NCI-H748 (cell line): ENCODE data around the gene PGAP2.
"Not testable (repeated sequence)": the region's sequence is repeated elsewhere in the genome, so short reads cannot be mapped to it uniquely, and the experiment has no call there.

Experiments used
- DNase-seq: peaks from one replicate; lab custom pipeline; 2025; ENCODE audit not compliant: unreplicated experiment; lab: John Stamatoyannopoulos, UW

Gene PGAP2

DNA sequence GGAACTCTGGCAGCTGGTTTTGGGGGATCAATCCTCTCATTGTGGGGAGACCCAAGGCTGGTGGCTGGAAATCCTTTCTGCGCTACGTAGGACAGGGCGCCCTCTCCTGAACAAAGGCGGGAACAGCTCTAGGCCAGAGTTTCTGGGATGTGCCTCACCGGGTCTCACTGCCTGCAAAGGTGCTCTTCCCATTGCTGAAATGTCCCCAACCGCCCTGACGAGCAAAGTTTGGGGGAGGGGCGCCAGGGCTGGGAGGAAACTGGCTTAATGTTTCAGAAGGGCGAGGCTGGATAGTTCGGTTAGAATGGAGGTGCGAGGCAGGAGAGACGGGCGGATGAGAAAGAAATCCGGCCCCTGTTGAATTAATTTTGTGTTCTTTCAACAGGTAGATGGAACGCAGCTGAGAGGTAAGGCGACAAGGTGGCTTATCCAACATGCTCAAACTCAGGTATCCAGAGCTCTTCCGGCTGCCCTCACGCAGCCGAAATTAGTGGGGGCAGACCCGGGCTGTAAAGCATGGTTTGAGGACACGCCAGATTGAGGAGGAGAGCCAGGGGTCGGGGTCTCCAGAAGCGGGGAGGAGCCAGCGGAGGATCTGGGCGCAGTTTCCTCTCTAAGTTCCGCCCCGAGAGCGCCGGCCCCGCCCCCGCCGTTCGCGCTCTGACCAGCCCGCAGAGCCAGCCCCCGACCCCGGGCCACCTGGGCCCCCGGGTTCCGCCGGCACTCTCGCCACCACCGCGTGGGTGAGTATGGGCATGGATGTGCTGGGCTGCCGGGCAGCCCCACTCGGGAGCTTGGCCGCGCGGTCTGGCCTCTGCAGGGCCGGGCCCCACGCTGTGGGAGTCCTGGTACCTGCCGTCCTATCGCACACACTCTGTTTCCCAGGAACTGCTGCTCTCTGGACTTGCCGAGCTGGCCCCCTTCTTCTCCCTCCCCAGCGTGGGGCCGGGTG, at the start of gene PGAP2:
Gene PGAP2, plus strand, starts transcription at position 652 of the 952 bp plus-strand sequence. CDS start 2,700 bp downstream, outside the sequence.
- peak; percentile 82 for DNase-seq

DNA sequence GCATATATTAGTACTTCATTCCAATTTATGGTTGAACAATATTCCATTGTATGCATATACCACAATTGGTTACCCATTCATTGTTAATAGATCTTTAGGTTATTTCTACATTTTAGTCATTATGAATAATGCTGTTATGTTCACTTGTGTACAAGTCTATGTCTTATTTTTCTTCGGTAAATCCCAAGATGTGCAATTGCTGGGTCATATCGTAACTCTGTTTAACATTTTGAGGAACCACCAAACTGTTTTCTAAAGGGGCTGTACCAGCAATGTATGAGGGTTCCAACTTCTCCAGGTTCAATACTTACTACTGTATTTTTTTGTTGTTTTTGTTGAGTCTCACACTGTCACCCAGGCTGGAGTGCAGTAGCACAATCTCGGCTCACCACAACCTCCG, 44.1 kb upstream of the PGAP2 start:
- DNase-seq = no peak

DNA sequence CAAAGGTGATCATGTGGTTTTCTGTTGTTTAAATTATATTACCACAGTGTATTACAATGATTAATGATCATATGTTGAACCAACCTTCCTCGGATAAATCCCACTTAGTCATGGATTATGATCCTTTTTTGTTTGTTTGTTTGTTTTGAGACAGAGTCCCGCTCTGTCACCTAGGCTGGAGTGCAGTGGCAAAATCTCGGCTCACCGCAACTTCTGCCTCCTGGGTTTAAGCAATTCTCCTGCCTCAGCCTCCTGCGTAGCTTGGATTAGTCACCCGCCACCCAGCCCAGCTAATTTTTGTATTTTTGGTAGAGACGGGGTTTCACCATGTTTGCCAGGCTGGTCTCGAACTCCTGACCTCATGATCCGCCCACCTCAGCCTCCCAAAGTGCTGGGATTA, 41.5 kb upstream of the PGAP2 start:
- DNase-seq = not testable (repeated sequence)

DNA sequence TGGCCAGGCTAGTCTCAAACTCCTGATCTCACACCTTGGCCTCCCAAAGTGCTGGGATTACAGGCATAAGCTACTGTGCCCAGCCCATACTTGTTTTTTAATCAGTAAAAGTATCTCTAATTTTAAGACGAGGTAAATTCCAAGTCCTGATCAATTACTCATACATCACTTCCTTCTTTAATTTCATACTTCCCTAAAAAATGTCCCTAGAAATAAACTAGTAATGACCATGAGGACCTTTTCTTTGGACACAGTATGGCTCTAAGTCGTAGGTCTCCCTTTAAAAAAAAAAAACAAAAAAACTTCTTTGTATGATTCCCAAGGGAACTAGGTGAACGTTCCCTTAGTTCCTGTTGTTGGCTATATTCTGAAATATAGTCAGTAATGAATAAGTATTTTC, 40.8 kb upstream of the PGAP2 start:
- no peak for DNase-seq

DNA sequence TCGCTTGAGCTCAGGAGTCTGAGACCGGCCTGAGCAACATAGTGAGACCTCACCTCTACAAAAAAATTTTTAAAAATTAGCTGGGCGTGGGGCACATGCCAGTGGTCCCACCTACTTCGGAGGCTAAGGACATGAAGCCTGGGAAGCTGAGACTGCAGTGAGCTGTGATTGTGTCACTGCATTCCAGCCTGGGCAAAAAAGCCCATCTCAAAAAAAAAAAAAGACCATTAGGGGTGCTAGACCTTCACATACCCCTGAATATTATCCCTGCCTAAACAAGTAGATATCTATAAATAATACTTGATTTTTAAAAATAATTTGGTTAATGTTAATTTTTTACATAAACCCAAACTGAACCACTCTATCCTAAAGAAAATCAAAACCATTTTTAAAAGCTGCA, 35.2 kb upstream of the PGAP2 start:
- no peak for DNase-seq

DNA sequence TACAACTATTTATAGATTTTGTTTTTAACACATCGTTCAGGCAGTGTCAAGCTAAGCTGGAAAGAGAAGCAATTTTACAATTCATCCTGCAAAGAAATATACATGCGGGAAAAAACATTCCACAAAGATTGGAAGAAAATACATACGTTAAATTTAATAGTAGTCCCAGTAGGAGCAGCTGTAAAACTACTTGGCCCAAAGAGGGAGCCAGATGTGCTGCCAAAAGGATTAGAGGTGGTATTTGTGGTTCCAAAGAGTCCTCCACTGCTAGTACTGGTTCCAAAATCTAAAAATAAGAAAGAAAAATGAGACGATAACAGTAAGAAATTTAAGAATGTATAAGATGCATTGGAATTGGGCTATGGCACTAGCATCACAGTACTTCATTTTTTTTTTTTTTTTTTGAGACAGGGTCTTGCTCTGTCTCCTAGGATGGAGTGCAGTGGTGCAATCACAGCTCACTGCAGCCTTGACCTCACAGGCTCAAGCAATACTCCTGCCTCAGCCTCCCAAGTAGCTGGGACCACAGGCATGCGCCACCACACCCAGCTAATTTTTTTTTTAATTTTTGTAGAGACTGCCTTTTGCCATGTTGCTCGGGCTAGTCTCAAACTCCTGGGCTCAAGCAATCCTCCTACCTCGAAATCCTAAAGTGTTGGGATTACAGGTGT, 32.5 kb upstream of the PGAP2 start:
- DNase-seq = no peak

DNA sequence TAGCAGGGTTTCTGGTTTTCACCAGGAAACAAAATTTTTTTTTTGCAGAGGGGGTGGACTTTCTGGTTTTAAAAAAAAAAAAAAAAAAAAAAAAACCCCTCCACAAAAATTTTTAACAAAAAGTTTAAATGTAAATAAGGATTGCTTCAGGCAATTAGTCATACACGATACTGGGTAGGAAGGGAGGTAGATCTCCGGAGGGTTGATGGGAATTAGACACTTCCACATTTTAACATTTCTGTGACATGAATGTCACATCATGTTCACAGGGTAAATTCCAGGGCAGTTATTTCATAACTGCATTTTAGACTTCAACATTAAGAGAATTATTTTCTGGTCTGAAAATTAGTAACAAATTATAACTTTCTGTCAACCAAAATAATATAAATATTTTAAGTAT, 26.9 kb upstream of the PGAP2 start:
- DNase-seq = no peak

DNA sequence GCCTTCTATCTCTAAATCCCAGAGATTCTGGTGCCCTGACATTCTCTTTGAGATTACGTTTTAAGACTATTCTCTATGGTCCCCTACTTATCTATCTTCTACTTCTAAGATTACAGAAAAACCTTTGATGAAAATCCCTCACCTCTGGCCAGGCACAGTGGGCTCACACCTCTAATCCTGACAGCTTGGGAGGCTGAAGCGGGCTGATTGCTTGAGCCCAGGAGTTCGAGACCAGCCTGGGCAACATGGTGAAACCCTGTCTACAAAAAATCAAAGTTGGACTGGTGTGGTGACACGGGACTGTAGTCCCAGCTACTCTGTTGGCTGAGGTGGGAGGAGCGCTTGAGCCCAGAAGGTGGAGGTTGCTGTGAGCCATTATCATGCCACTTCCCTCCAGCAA, 25.4 kb upstream of the PGAP2 start:
- no peak for DNase-seq

DNA sequence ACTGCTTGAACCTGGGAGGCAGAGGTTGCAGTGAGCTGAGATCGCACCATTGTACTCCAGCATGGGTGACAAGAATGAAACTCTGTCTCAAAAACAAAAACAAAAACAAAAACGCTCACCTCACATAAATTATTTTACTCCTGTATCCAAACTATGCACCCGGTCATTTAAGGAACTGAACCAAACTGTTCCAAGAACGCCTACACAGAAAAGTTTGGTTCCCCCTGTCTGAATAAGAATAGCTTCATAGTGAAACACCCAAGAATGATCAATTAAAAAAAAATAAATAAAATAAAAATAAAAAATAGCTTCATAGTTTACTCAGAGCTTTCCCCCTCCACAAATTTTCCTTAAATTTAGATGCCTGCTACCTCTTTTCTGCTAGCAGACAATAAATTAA, 24.7 kb upstream of the PGAP2 start:
- no peak for DNase-seq

DNA sequence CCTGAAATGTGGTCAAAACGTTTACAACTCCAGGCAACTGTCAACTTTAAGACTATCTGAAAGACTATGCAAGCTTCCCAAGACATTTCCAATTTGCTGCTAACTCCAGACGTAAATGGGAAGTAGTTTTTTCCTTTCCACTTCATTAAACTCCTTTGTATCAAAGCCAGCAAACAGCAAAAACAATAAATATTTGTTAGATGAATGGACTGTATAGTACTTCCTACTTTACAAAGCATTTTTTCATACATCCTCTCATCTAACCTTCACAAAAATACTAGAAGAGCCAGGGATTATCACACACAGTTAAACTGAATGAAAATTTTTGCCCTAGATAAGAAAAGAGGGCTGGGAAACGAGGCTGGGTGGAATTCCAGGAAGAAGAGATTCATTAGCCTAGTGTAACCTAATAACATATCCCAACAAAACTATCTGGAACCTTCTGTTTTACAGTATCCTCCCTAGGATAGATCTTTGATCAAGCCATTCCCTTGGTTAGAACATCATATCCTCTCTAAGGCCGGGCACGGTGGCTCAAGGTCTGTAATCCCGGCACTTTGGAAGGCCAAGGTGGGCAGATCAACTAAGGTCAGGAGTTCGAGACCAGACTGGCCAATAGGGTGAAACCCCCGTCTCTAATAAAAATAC, 21.5 kb upstream of the PGAP2 start:
- no peak for DNase-seq

DNA sequence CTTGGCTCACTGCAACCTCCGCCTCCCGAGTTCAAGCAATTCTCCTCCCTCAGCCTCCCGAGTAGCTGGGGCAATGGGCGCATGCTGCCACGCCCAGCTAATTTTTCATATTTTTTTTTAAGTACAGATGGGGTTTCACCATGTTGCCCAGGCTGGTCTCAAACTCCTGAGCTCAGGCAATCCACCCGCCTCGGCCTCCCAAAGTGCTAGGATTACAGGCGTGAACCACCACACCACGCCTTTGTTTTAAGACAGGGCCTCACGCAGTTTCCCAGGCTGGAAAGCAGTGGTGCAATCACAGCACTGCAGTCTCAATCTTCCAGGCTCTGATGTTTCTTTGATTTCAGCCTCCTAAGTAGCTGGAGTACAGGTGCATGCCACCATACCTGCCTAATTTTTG, 14.0 kb upstream of the PGAP2 start:
- not testable (repeated sequence) for DNase-seq

DNA sequence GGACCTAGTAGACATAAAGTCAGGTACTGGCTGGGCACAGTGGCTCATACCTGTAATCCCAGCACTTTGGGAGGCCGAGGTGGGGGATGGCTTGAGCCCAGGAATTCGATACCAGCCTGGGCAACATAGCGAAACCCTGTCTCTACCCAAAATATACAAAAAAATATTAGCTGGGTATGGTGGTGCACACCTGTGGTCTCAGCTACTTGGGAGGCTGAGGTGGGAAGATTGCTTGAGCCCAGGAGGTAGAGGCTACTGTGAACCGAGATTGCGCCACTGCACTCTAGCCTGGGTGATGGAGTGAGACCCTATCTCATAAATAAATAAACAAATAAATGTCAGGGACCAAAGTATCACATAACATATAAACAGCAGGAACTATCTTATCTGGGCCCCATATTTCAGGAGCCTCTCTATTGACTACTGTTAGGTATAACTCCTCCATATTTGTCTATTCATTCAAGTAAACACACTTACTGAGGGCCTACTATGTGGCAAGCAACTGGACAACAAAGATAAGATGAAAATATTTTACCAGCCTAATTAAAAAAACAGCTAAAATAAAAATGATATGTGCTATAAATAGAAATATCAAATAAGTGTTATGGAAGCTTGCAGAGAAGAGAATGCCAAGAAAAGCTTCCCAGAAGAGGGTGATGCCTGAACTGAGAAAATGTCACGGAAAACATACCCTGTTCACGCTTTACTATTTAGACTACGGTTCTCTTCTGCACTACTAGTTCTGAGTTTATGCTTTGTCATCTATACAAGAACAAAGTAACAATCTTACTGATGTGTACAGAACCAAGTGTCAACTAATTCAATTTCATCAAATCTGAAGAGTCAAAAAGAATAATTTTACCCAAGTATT, 13.0 kb upstream of the PGAP2 start:
- no peak for DNase-seq

DNA sequence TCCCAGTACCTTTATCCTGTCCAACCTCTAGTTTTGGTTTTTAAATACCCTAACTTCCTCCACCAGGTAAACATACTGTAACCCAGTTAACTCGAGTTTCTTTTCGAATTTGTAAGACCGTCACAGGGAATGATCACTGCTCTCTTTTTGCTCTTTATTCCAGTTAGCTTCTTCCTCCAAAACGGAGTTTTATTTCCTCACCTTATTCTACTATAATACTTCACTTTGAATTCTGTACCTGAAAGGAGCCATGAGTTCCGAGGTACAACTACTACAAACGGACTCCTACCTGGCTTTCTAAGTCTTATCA, 12.4 kb upstream of the PGAP2 start:
- no peak for DNase-seq

DNA sequence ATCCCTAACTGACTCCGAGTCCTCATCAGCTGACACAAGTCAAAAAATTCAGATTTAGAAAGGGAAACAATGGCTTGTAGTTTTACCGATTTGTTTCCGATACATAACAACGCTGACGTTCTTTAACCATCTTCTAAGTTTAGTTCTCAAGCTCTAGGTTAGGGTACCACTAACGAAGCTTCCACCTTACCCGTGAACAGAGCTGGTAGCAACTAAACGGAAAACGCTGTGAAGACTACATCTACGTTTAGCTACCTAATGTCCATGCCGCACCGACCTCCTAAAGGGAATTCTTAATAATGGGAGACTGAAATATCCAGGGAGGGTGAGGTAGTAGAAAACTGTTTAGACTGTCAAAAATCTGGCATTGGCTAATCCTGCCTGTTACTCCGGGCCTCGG, 12.0 kb upstream of the PGAP2 start:
- peak; percentile 18 for DNase-seq

DNA sequence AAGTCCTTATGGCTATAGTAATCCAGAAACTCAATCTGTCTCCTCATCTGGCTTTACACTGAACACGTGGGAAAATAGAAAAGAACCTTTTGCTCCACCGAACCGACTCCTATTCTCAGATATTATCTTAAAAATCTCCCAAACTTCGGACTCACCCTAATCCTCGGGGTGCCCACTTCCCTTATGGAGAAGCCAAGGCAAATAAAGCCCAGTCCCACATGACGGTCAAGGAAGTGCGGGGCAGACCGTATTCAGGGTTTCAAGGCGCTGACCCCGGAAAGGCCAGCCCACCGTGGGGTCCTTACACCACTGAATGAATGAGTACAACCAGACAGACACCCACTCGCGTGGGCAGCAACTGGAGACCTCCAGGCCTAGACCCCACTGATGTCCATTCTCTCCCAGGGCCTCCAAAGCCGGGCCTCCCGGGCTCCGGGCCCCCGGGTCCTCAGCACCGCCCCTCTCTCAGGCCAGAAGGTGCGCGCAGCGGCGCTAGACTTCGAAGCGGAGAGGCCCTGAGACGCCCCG, 11.5 kb upstream of the PGAP2 start:
- peak; percentile 84 for DNase-seq

DNA sequence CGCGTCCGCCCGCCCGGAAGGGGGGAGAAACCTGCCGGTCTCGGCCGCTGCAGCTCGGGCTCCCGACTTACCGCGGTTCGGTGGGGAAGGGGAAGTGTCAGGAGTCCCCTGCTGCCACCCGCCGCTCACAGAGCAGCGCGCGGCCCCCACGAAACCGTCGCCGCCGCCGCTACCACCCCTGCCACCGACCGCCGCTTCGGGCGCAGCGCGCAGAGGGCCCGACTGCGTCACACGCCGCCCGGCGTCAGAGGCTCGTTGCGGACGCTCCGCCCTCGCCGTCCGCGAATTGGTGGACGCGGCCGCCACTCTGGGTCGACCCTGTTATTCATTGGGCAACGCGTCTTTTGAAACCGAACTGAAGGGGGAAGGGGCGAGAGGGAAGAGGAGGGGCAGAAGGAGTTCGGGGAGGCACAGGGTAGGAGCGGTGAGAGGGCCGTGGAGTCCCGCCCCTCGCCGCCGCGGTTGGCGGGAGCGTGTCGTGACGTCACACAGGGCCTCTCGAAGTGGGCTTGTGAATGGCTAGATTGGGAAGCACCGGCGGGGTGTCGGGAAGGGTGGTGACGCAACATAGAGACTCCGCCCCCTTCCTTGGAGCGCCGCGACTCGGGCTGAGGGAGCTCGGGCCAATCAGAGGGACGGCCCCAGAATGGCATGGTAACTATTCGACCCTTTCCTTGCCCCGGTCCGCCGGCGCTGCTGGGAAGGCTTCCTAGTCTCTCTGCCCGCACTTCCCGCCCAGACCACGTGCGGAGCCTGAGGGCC, 10.8 kb upstream of the PGAP2 start, which contains the start of gene NUP98:
Gene NUP98, minus strand, starts transcription at position 226 of the 762 bp plus-strand sequence. CDS start 15,437 bp downstream, outside the sequence.
- DNase-seq = peak; percentile 99

DNA sequence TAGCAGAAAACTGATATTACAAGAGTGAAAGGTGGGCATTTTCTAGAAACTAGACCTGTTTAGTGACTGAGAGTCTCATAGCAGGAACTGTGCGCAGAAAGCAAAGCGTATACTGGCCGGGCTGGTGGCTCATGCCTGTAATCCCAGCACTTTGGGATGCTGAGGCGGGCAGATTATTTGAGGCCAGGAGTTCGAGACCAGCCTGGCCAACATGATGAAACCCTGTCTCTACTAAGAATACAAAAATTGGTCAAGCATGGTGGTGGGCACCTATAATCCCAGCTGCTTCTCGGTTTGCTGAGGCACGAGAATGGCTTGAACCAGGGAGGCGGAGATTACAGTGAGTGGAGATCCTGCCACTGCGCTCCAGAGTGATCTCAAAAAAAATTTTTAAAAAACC, 9.2 kb upstream of the PGAP2 start:
- DNase-seq = no peak

DNA sequence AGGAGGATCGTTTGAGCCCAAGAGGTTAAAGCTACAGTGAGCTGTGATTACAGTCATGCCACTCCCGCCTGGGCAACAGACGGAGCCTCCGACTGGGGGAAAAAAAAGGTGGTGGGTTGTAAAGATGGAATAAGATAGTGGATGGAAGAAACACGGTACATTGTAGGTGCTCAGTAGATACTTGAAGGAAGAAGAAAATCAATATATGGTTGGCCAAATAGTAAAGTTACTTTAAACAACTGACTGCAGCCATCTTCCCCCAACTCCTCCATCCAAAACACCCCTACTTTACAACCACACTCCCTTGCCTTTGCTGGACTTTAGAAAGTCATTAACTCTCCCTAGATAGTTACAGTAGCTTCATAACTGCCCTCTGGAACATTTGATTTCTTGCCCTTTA, 8.5 kb upstream of the PGAP2 start:
- no peak for DNase-seq

DNA sequence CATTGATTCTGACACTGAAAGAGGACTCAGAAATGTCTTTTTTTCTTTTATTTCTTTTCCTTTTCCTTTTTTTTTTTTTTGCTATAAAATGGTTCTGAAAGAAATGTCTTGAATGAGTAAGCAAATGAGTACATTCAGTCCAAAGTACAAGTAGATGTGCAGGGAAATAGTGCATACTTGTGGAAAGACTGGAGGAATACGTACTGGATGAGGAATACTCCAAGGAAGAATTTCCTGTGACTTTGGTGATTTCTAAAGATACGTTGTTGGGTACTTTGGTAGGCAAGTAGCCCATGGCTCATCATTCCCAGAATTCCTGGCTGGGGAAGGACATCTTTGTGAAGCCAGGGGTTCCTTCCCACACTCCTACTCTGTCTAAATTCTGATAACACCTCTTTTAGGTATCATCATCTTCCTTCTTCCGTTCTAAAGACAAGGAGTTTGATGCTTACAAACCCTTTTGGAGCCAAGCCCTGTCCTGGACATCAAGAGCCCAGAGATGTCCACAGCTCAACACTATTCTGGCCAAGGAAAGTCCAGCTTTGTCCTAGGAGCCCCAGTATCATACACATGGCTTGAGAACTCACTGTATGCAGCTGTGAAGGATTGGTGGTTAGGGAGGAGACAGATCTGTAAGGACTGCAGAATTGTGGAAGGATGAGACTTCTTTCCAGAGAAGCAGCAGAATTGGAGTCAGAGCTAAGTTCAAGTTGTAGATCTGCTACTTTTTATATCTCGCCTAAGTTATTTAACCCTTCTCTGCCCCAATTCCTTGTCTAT, 6.2 kb upstream of the PGAP2 start:
- no peak for DNase-seq
